GM19043 (cell line): ENCODE results near the gene TDRD3.

ENCODE experiments used
- ATAC-seq: cut with Tn5 transposase; IDR thresholded peaks from one replicate; pipeline ENCODE4 v1.9.1; 2021; ENCODE audit warnings: low read depth; ENCODE audit not compliant: unreplicated experiment

TDRD3 gene

DNA sequence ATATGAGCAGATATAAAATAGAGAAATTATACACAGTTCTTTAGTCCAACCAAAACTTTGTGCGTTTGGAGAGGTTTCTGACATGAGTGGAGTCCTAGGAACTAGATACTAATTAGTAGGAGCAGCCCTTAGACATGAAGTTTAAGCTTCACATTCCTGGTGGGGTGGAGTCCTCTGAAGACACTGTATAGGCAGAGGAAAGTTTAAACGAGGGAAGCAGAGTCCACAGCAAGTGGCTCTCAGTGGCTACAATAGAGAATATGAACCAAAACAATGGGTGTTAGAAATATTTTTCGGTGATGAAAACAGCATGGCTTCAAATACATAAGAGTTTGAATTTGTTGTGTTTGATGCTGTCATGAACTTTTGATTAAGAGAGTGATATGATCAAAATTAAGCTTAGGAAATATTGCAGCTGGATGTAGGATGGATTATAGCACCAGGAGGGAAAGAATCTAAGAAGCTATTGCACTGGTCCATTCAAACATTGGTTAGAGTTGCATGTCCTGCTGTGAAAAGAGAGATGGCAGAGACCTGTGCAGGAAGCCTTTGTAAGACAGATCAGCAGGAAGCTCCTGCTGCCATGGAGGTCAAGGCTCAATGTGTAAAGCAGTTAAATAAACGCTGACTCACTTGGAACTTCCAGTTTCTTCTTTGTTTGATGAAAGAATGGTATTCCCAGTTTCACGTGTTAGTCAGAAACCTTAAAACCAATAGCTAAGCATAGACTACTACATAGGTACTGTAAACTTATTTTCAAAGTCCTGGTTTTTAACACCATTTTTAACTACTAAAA lies 175.2 kb downstream of the TDRD3 start:
- no peak for ATAC-seq

DNA sequence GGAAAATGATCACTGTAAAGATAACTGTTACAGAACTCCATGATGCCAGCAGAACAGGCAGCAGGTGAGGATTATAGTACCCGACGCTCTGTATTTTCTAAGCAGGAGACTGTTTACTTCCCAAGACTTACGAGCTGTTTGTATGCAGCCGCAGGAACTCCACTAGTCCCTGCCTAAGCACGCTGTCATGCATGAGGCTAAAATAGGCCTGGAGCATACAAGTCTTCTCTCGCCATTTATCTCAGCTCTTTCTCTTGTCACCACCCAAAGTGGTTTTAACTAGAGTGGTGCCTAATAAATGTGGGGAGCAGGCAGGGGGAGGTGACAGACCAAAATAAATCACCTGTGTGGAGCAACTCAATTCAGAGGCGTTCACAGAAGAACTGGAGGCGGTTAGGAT lies 175.8 kb downstream of the TDRD3 start:
- ATAC-seq: no peak

- ATAC-seq: no peak
Measured at GRCh38 chr13:60574735-60575134, 177.7 kb downstream of the TDRD3 start.

- no peak for ATAC-seq
Measured at GRCh38 chr13:60575142-60575541, 178.1 kb downstream of the TDRD3 start.

GRCh38 chr13:60577761-60578160 lies 180.7 kb downstream of the TDRD3 start:
- no peak for ATAC-seq

DNA sequence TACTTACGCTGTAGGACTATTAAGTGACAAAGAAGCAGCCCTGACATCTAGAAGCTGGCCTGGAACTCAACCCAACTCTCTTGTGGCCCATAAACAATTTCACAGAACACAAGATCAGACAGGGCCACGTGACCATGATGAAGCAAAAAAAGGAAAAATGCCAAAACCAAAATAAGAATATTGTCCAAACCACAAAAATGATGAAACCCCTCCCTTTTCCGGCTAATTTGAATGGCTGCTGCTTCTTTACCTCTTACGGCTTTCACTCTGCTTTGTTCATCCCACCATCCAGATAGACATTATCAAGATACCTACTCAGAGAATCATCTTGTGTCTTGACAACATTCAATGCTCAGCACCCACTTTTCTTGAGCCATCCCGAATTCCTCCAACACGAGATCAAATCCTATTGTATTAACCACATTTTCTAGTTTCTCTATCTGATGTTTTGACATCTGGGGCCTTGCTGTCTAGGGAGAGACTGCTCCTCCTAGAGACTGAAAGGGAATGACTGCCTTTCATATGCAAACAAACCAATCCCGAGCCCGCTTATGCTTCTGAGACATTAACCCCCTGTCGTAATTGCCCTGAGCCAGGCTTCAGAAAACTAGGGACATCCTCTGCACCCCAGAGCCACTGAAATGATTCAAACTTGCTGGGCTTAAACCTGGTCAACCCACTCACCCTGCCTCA lies 186.3 kb downstream of the TDRD3 start:
- ATAC-seq: no peak

DNA sequence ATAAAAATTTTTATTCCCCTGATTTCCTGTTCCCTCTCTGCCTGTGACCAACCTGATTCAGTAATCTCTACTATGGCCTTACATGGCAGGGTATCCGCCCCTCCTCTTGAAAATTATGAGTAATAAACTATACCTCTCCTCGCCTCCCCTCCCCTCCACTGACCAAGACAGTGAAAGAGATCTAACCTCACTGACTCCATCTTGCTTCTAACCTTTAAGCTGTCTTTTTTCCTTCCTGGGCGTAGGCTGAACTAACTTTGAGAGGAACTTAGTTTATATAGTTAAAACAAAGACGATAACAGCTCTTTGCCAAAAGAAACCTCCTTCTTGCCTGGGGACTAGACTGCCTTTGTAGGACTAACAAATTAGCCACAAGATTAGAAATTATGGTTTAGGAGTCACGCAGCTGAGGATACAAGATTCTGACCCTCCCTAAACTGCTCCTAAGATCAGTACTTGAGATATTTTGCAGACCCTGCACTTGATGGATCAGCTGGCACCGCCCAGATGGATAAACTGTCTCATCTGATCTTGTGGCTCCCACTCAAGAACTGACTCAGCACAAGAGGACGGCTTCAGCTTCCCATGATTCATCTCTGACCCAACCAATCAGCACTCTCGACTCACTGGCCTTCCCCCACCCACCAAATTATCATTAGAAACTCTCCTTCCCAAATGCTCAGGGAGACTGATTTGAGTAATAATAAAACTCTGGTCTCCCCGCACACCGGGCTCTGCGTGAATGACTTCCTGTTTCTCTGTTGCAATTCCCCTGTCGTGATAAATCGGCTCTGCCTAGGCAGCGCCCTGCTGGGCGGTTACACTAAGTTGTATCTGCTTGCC lies 187.1 kb downstream of the TDRD3 start:
- no peak for ATAC-seq

- no peak for ATAC-seq
Measured at GRCh38 chr13:60584976-60585375, 188.0 kb downstream of the TDRD3 start.

DNA sequence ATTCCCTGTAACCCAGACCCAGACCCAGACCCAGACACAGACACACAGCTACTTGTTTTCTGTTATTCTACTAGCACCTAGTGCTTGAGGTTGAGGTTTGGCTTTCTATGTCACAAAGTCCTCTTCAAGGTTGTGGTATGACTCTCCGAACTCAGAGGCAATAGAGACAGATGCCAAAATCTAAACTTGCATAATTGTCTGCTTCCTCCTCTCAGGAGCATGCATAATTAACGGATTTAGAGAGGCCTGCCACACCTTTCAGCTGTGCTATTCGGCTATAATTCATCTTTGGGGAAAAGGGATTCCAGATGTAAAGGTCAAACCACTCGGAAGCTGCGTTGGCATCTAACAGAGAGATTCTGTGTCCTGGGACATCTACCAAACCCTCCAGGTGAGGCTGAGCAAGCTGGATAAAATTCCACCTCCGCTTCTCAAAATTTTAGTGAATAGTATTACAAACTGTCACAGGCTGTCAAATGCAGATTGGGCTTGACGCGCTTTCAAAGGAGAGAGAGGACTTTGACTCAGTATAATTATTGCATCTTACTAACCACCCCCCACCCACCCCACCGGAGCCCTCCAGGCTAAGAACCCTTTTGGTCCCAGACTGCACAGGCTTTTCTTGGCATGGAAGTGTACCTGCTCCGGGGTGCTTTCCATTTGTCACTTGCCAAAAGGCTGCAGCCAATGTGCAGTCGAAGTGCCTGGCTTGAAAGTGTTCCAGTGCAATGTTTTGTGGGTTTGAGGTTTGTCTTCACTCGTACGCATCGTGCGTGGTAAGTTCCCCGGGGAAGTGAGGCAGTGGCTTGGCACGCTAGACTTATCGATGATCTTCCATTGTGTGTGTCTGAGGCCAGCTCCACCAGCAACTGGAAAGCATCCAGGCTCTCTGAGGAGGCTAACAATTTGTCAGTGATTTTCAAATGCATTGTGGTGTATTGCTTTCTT lies 194.1 kb downstream of the TDRD3 start:
- ATAC-seq: no peak

DNA sequence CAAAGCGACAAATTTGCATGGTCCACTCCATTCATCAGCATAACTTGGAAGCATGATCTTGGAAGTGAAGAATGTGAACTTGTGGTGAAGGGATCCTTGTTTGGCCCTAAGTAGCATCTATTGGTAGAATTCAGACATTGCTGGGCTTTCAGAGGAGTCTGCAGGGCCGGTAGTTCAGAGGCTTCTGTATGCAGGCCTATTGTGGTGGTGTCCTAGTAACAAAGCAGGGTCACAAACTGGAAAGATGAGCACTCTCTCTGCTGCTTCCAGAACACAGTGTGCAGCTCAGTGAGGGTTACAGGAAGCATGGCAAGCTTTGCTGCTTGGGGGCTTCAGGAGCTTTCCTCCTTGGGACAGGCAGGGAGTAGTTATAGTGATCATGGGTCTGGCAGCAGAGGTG lies 206.0 kb downstream of the TDRD3 start:
- ATAC-seq: no peak

DNA sequence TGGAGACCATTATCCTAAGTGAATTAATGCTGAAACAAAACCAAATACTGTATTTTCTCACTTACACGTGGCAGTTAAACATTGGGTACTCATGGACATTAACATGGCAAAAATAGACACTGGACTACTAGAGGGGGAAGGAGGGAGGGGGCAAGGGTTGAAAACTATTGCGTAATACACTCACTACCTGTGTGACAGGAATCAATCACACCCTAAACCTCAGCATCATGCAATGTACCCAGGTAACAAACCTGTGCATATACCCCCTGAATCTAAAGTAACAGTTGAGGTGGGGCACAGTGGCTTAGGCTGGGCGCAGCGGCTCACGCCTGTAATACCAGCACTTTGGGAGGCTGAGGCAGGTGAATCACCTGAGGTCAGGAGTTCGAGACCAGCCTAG lies 207.0 kb downstream of the TDRD3 start:
- ATAC-seq: no peak

- no peak for ATAC-seq
Measured at GRCh38 chr13:60608954-60609353, 211.9 kb downstream of the TDRD3 start.

DNA sequence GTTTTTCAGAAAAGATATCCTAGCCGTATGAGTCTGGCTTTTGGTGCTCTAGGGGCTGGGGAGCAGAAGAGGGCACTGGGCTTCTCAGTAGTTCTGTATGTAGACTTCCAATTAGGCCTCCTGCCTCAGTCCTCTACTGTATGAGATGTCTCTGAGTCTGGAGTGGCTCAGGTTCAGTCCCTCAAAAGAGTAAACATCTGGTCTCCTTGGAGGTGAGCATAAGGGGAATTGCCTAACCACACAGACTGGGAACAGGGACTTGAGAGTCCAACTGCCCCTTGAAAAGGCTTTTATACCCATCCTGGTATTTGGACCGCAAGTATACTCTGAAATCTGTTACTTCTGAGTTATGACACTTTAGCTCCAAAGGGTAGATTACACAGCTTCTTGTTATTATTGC lies 214.5 kb downstream of the TDRD3 start:
- ATAC-seq: no peak

- ATAC-seq: no peak
Measured at GRCh38 chr13:60612593-60612992, 215.6 kb downstream of the TDRD3 start.

DNA sequence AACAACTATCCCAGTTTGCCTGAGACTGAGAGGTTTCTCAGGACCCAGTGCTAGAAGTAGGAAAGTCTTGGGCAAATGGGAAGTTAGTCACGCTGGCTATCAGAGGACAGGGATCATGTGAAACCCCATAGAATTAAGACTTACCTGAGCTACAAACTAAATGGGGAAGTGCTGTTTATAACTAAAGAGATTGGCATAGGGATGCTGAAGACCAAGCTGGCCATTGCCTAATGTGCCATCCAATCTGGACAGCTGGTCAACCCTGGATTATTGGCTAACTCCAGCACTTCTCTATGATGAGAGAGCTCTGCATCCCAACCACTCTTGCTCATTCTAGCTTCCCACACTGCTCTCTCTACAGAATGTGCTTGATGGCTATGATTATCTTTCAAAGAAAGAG lies 216.1 kb downstream of the TDRD3 start:
- ATAC-seq: no peak

DNA sequence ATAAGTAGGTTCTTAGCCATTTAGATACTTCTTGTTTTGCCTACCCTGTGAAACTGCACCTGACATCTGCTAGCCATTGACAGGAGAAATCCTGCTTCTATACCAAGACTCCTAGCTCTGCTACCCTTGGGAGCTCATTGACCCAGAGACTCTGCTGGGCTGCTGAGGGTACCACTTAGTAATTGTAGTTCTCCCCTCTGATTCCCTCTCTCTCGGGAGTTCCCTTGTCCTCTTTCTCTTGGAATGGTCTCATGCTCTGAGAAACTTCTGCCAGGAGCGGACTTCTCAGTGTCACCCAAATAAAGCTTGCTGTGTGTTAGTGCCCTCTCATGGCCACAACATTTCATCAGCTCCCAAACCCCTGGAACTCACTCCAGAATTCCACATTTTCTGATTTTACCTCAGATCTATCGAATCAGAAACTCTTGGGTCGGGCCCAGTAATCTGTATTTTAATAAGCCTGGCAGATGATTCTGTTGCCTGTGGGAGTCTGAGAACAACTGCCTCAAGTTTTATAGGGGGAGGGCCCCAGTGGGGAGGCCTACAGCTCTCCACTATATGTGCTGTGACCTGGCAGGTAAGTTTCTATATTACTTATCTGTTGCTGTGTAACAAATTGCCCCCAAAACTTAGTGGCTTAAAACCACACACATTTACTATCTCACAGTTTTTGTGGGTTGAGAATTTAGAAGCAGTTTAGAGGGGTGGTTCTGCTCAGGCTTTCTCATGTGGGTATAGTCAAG lies 221.1 kb downstream of the TDRD3 start:
- no peak for ATAC-seq

DNA sequence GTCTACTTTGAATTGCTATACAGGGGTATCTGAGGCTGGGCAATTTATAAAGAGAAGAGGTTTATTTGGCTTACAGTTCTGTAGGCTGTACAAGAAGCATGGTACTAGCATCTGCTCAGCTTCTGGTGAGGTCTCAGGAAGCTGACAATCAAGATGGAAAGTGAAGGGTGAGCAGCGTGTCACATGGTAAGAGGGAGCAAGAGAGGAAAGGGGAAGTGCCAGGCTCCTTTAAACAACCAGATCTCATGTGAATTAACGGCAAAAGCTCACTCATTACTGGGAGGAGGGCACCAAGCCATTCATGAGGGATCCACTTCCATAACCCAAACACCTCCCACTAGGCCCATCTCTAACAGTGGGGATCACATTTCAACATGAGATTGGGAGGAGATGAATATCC lies 222.4 kb downstream of the TDRD3 start:
- no peak for ATAC-seq

- no peak for ATAC-seq
Measured at GRCh38 chr13:60620611-60621395, 223.8 kb downstream of the TDRD3 start.

DNA sequence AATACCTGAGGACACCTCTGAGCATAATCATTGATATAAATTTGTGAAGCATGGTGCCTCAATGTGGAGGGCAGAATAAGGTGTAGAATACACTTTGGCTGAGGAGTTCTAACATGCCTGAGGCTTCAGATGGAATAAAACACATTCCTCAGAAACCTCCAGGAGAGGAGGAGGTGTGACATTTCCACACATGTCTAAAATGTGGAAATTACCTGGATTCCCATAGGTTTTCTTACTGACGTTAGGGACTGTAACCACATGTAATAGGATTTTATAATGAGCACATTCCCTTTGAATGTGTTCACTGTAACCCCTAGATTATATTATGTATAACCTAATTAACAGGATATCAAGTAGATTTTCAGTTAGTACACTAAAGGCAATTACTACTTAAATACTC lies 226.1 kb downstream of the TDRD3 start:
- ATAC-seq: no peak
